ENCODE measurements around the gene IL11. TPM values are rescaled to one million over a fixed set of nuclear protein-coding genes. Genes with fewer than 3 reads are reported as not detected.

IL11 gene
- total RNA-seq, 4 donors from 2014 or later: 0.66 TPM; not detected in 3

DNA sequence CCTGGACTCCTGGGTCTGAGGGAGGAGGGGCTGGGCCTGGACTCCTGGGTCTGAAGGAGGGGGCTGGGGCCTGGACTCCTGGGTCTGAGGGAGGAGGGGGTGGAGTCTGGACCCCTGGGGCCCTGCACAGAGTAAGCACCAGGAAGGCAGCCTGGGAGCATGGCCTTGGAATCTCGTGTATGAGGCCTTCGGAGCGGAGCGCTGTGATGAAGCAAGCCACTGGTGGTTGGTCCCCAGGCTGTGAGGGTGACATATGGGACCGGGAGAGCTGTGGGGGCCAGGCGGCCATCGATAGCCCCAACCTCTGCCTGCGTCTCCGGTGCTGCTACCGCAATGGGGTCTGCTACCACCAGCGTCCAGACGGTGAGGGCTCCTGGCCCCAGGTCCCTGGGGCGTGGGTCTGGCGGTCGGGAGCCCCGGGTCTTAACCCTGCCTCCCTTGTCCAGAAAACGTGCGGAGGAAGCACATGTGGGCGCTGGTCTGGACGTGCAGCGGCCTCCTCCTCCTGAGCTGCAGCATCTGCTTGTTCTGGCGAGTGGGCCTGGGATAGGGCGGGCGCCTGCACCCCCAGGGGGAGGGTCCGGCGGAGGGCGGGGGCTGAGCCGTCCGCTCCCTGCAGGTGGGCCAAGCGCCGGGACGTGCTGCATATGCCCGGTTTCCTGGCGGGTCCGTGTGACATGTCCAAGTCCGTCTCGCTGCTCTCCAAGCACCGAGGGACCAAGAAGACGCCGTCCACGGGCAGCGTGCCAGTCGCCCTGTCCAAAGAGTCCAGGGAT lies 7.3 kb upstream of the IL11 start:
- TF ChIP-seq CTCF (IDR thresholded peaks at IDR 0.05 in 4 of 5, conservative IDR thresholded peaks at IDR 0.05 in 1 of 5) (no peak), POLR2A (IDR thresholded peaks at IDR 0.05) (no peak)
- no peak overlapping the region for H3K27ac ChIP-seq
- H3K9me3 ChIP-seq: no peaks in the 10 kb centered on the region
- DNase-seq (no peak), ATAC-seq (no peak)
- in situ Hi-C loops (cut with MboI; ENCODE audit: low sequenced_read_pairs in 4 of 4) (loop anchor here in 1 of 4 donors (10.0 kb wide), 1 partner anchor 287 kb away; no protein-coding TSS in a partner anchor), intact Hi-C loops (cut with DNase I; ENCODE audit: low total_unique reads) (no loop called here)
- H3K27me3 ChIP-seq: peaks cover 40 to 54% (median 51%) of the 10 kb centered on the region in 3 donors
- no peak overlapping the region for H3K4me3 ChIP-seq
- H3K4me1 ChIP-seq: no peaks in the 10 kb centered on the region
- H3K36me3 ChIP-seq: no peaks in the 10 kb centered on the region

DNA sequence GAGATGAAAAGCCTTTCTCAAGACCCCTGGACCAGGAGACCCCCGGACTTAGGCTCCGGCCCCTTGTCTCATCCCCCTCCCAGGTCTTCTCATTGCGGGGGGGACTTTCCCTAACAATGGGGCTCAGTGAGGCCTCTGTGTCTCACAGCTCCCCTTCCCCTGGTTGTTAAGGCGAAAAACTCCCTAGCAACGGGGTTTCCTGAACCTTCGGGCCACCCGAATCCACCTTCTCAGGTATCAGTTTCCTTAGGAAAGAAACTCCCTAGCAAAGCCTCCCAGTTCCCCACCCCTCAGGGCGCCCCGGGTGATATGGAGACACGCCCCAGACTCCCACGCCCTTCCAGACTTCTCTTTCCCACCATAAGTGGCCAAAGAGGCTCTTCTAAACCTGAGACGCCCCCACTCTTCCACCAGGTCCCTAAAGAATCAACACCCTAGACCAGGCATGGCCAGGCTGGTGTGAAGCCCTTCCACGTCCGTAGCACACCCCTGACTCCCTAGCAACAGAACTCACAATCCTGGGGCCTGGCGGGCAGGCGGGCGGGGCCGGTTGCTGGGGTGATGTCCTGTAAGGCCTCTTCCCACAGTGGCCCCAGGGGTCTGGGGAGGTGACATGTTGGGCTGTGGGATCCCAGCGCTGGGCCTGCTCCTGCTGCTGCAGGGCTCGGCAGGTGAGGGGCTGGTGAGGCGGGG lies 6.1 kb upstream of the IL11 start, which contains the start of gene TMEM190:
Gene TMEM190, plus strand, starts transcription at position 586 of the 693 bp plus-strand sequence. Its CDS starts 28 bp downstream, at position 614.
- ATAC-seq (no peak), DNase-seq (no peak)
- H3K27ac ChIP-seq: no peak within 1 kb of the TSS
- intact Hi-C loops (cut with DNase I; ENCODE audit: low total_unique reads): no loop called here
- in situ Hi-C loops (cut with MboI; ENCODE audit: low sequenced_read_pairs in 4 of 4): loop anchor here in 1 of 4 donors (10.0 kb wide), 1 partner anchor 288 kb away; no protein-coding TSS in a partner anchor
- H3K4me3 ChIP-seq: no peak within 1 kb of the TSS
- no peaks in the 10 kb centered on the region for H3K9me3 ChIP-seq
- TF ChIP-seq POLR2A (IDR thresholded peaks at IDR 0.05) (no peak), CTCF (IDR thresholded peaks at IDR 0.05 in 4 of 5, conservative IDR thresholded peaks at IDR 0.05 in 1 of 5) (no peak)
- H3K27me3 ChIP-seq: peaks cover 51 to 65% (median 63%) of the 10 kb centered on the region in 3 donors
- no peaks in the 10 kb centered on the region for H3K4me1 ChIP-seq
- H3K36me3 ChIP-seq: no peaks in the 10 kb centered on the region

- no peaks in the 10 kb centered on the region for H3K4me1 ChIP-seq
- in situ Hi-C loops (cut with MboI; ENCODE audit: low sequenced_read_pairs in 4 of 4) (loop anchor here in 1 of 4 donors (10.0 kb wide), 1 partner anchor 291 kb away; no protein-coding TSS in a partner anchor), intact Hi-C loops (cut with DNase I; ENCODE audit: low total_unique reads) (no loop called here)
- no peak for DNase-seq
- H3K9me3 ChIP-seq: no peaks in the 10 kb centered on the region
- H3K27ac ChIP-seq: no peak overlapping the region
- peaks cover 68 to 83% (median 83%) of the 10 kb centered on the region in 3 donors for H3K27me3 ChIP-seq
- H3K36me3 ChIP-seq: no peaks in the 10 kb centered on the region
- no peak overlapping the region for H3K4me3 ChIP-seq
- no peak for ATAC-seq
- TF ChIP-seq POLR2A (IDR thresholded peaks at IDR 0.05) (no peak), CTCF (IDR thresholded peaks at IDR 0.05 in 4 of 5, conservative IDR thresholded peaks at IDR 0.05 in 1 of 5) (no peak)
Observed at GRCh38 chr19:55373993-55374757, 3.9 kb upstream of the IL11 start.

DNA sequence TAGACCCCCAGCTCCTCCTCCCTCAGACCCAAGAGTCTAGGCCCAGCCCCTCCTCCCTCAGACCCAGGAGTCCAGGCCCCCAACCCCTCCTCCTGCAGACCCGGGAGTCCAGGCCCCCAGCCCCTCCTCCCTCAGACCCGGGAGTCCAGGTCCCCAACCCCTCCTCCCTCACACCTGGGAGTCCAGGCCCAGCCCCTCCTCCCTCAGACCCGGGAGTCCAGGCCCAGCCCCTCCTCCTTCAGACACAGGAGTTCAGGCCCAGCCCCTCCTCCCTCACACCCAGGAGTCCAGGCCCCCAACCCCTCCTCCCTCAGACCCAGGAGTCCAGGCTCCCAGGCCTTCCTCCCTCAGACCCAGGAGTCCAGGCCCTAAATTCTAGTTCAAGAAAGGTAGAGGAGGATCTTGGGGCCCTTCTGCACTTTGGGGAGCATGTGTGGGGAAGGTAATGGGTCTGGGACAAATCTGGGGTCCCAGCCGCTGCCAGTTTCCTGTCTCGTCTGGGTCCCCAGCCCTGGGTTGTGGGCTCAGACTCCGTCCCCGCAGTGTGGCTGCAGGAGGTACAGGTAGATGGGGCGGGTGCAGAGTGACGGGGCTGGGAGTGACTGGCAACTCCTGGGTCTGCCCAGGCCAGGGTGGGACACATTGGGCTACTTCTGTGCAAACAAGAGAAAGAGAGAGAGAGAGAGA lies 3.2 kb upstream of the IL11 start:
- intact Hi-C loops (cut with DNase I; ENCODE audit: low total_unique reads): no loop called here
- Histone ChIP-seq H3K36me3 (no peaks in the 10 kb centered on the region), H3K9me3 (no peaks in the 10 kb centered on the region), H3K27ac (no peak overlapping the region), H3K4me3 (no peak overlapping the region), H3K4me1 (no peaks in the 10 kb centered on the region), H3K27me3 (peaks cover 75 to 90% (median 90%) of the 10 kb centered on the region in 3 donors)
- DNase-seq (no peak), ATAC-seq (no peak)
- TF ChIP-seq POLR2A (IDR thresholded peaks at IDR 0.05) (no peak), CTCF (IDR thresholded peaks at IDR 0.05 in 4 of 5, conservative IDR thresholded peaks at IDR 0.05 in 1 of 5) (no peak)
- in situ Hi-C loops (cut with MboI; ENCODE audit: low sequenced_read_pairs in 4 of 4): loop anchor here in 1 of 4 donors (10.0 kb wide), 1 partner anchor 291 kb away; no protein-coding TSS in a partner anchor
